CD4-positive, alpha-beta T cell treated with Interleukin-2 at 100 ng/mL for 4 hours (primary cell): ENCODE data around the gene SURF4.
"Not testable (repeated sequence)": the region's sequence is repeated elsewhere in the genome, so short reads cannot be mapped to it uniquely, and the experiment has no call there.

Experiments
- DNase-seq: peaks from one replicate; pipeline ENCODE4 v3.0.0-alpha.2; 2020; ENCODE audit warnings: low spot score

Gene SURF4

DNA sequence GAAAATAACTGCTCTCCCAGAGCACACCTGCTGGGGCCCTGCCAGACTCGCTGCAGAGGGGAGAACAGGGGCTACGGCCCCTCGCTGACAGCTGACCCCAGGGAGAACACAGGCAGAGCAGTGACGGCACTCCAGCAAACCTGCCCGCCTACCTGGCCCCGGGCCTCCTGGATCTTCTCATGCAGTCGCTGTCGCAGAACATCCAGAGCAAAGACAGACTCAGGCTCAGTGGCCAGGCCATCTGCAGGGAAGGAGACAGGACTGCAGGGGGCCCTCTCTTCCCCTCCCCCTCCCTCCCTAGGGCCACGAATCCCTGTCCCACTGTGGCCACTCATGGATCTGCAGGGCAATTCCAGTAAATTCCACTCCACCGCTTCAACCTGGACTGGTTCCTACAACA lies 42.3 kb downstream of the SURF4 start:
- DNase-seq: no peak

DNA sequence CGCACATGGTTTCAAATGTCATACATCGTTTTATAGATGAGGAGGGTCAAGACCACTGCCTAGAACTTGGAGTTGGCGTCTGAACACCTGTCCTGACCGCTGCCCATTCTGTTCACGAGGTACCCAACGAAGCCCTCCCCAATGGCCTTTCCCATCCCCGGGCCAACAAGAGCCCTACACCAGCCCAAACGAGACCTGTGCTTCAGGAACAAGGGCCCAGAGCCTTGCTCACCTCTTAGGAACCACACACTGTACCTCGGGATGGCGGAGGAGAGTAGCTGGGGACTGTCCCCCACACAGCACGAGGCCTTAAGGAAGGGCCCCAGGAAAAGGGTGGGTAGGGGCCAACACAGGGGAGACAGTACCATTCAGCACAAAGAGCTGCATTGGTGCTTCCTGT lies 42.8 kb downstream of the SURF4 start:
- DNase-seq: no peak

DNA sequence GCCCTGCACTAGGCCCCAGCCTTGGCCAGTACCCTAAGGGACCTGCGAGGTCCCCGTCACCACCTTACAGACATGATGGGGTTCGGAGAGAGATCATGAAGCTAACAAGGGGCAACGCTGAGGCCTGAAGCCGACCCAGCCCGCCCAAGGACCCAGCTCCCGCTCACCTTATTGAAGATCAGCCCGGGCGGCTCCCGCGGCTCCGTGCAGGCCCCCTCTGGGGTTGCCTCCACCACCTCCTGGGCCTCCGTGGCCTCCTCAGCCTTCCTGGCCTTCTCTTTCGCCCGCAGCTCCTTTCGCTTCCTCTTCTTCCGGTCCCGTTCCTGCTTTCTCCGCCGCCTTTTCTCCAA lies 43.5 kb downstream of the SURF4 start:
- DNase-seq: no peak

DNA sequence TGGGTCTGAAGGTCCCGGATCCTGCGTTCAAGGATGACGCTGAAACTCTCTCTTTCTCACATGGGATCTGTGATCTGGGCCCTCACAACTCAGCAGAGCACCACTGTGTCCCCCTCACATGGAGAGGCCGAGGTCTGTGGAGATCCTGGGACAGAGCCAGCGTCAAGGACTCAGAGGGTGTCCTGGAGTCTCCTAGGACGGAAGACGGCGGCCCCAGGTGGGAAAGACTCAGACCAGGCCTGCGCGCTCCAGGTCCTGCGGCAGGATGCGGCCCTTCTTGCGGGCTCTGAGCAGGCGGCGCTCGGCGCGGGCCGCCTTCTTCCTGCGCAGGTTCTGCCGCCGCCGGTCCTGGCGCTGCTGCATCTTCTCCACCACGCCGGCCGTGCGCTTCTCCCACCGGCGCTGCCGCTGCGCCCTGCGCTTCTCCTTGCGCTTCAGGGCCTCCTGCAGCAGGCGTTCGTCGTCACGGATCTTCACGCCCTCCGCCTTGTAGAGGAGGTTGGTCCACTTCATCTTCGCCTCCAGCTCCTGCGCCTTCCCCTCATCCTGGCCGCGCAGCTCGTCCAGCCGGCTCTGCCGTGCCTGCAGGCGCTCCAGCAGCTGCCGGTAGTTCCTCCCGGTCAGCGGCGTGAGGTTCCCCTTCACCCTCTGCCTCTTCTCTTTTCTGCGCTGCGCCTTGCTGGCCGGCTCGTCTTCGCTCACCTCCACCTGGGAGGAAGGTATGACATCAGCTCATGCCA lies 44.0 kb downstream of the SURF4 start:
- DNase-seq: no peak

DNA sequence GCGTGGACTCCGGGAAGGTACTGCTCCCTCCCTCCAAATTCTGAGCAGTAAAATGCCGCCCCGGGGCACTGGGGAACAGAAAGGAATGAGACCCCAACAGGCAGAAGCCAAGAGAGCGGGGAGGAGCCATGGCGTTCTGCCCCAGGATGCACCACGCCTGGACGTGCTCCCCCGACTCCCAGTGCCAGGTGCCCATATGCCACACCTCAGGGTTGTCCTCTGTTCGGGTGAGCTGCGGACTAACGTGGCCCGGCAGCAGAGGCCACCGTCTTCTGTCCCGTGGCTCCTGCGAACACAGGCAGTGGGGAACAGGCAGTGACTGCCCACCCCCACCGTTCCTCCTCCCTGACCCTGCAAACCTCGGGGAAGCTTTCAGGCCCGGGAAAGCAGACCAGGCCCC lies 44.6 kb downstream of the SURF4 start:
- DNase-seq: no peak

GRCh38 chr9:133329306-133330156 lies 46.3 kb downstream of the SURF4 start:
- not testable (repeated sequence) for DNase-seq

GRCh38 chr9:133327834-133328484 lies 47.9 kb downstream of the SURF4 start:
- DNase-seq: no peak

GRCh38 chr9:133327021-133327420 lies 48.8 kb downstream of the SURF4 start:
- not testable (repeated sequence) for DNase-seq

DNA sequence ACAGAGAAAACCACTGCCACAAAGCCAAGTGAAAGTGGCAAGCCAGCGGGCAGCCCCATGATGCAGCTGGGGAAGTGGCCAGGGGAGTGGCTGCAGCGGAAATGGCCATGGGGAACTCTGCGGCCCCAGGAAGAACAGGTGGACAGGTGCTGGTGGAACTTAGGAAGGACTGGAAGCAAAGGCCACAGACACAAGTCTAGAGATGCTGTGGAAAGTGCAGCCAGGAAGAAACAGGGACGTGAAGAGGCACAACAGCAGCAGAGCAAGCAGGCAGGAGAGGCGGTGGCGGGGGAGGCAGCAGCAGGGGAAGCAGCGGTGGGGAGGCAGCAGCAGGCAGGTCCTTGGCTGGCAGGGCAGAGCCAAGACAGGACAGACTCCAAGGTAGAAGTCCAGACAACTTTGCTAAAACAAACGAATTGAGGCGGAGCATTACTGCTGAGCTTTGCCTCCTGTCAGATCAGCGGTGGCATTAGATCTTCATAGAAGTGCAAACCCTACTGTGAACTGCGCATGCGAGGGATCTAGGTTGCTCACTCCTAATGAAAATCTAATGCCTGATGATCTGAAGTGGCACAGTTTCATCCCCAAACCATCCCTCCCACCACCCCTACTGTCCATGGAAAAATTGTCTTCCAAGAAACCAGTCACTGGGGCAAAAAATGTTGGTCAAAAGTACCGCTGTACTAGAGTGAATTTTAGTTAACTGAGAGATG lies 51.7 kb downstream of the SURF4 start:
- DNase-seq: no peak

GRCh38 chr9:133323211-133323610 lies 52.6 kb downstream of the SURF4 start:
- no peak for DNase-seq

- no peak for DNase-seq
These were observed 53.2 kb downstream of the SURF4 start for GRCh38 chr9:133322701-133323100.

GRCh38 chr9:133321411-133321935 lies 54.4 kb downstream of the SURF4 start:
- DNase-seq: no peak

DNA sequence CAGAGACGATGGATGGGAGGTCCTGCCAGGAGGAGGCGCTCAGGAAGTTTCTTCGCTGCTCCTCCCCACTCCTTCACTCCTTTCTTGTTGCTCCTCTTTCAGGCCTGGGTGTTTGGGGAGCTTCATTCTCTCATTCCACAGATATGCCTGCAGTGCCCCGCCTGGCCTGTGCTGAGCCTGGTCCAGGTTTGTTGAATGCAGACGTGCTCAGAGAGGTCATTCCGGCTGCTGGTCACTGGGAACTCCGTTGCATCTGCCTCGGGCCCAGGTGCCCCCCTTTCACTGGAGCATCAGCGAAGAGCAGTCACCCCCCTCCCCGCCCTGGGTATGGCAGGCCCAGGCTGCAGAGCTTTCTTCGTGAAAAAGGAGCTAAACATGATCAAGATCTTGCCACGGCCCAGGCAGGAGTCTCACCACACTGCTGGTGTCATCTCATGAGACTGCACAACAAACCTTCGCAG lies 55.4 kb downstream of the SURF4 start:
- DNase-seq: no peak

- not testable (repeated sequence) for DNase-seq
These were observed 58.3 kb downstream of the SURF4 start for GRCh38 chr9:133317551-133317950.

GRCh38 chr9:133315997-133316396 lies 59.9 kb downstream of the SURF4 start:
- DNase-seq: no peak
